Tibial nerve (tissue), 4 donors: ENCODE measurements around the gene FBXL22. TPM values are rescaled to one million over a fixed set of nuclear protein-coding genes. Genes with fewer than 3 reads are reported as not detected.

Experiments
- DNase-seq, 2 donors: peaks; one replicate each; pipeline ENCODE4 v3.0.0-alpha.2; 2019; ENCODE audit warnings: low spot score in 2 of 2
- H3K27ac ChIP-seq, 4 donors: fragments of 200-600 bp; sonication (generic) in 3 of 4; one replicate each; pipeline ENCODE4 v1.5.1; 2017 to 2019; ENCODE audit warnings: mild to moderate bottlenecking in 1 of 4
- H3K27me3 ChIP-seq, 2 donors: fragments of 200-600 bp; sonication (generic) in 1 of 2; one replicate each; pipeline versions ENCODE4 v1.5.1 to v1.6.0; 2017 to 2019
- H3K36me3 ChIP-seq, 3 donors: fragments of 200-600 bp; sonication (generic); one replicate each; pipeline ENCODE4 v1.5.1; 2018 to 2019
- H3K4me1 ChIP-seq, 4 donors: fragments of 200-600 bp; sonication (generic) in 3 of 4; one replicate each; pipeline ENCODE4 v1.5.1; 2017 to 2019
- H3K4me3 ChIP-seq, 4 donors: fragments of 200-600 bp; sonication (generic) in 3 of 4; one replicate each; pipeline ENCODE4 v1.5.1; 2017 to 2019; ENCODE audit warnings: mild to moderate bottlenecking in 1 of 4, moderate library complexity in 1 of 4
- H3K9me3 ChIP-seq, 4 donors: fragments of 200-600 bp; sonication (generic) in 3 of 4; one replicate each; pipeline ENCODE4 v1.5.1; 2017 to 2019
- CTCF ChIP-seq, 5 experiments: fragments of 200-600 bp in 3 of 5; fragments of 450-650 bp in 2 of 5; sonication (generic) in 3 of 5; IDR thresholded peaks; one replicate each; pipeline ENCODE4 v1.5.1; 2016 to 2019; ENCODE audit warnings: antibody characterized with exemption in 5 of 5, mild to moderate bottlenecking in 3 of 5, moderate library complexity in 2 of 5
- EP300 ChIP-seq, 2 donors: sonication (generic); formaldehyde crosslinking; IDR thresholded peaks; one replicate each; pipeline ENCODE4 v1.6.1; 2017; ENCODE audit warnings: antibody characterized with exemption in 2 of 2, mild to moderate bottlenecking in 1 of 2
- POLR2A ChIP-seq, 2 donors: fragments of 450-650 bp; IDR thresholded peaks; one replicate each; pipeline ENCODE4 v1.6.1; 2017; ENCODE audit warnings: antibody characterized with exemption in 2 of 2, mild to moderate bottlenecking in 2 of 2, moderate library complexity in 2 of 2
- WGBS, 2 donors: methylation state at CpG; one replicate each; pipeline ENCODE4 v1.1.5; 2018; 5-methylcytosine and 5-hydroxymethylcytosine counted together
- total RNA-seq, 4 donors: library from RNA; depleted of rRNA; stranded (reverse); fragments of >200 nt; gene quantifications; one replicate each; pipeline ENCODE4 v1.1.0, GENCODE V29; 2016

The FBXL22 gene
- total RNA-seq, 4 donors from 2014 or later, result 0.63 to 2.8 (median 2.7) TPM; not detected in 1

- Histone ChIP-seq H3K9me3 (no peaks in the 10 kb centered on the region), H3K27me3 (no peaks in the 10 kb centered on the region), H3K27ac (peak overlapping the region; percentile 43 to 92 (median 84)), H3K4me3 (peak overlapping the region; percentile 59 to 91 (median 65)), H3K36me3 (peaks cover 0 to 7% (median 0%) of the 10 kb centered on the region in 3 donors), H3K4me1 (peaks cover 0 to 66% (median 19%) of the 10 kb centered on the region in 4 donors)
- TF ChIP-seq EP300 (IDR thresholded peaks at IDR 0.05), result no peak
- no peak for TF ChIP-seq POLR2A (IDR thresholded peaks at IDR 0.05)
- TF ChIP-seq CTCF (IDR thresholded peaks at IDR 0.05), result no peak
- 21 to 37% methylated on average over 9 of the region's 9 CpGs for WGBS, 2 donors
- no peak for DNase-seq
These were observed 4.6 kb downstream of the FBXL22 start for GRCh38 chr15:63601704-63602185.

DNA sequence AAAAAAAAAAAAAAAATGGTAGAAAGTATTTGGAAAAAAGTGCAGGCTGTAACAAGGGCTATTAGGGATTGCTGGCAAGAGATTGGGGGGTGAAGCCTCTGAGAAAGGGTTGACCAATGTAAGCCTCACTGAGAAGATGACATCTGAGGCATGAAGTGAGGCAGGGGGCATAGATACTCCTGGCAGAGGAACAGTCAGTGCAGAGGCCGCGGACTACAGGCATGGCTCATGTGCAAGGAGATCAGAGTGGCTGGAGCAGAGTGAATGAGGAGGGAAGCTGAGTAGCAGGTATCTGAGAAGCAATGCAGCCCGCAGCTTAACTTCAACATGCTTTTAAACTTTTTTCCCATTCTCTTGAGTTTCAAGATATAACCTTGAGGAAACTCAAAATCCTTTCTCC lies 5.4 kb downstream of the FBXL22 start:
- H3K4me3 ChIP-seq, result no peak overlapping the region
- no peak overlapping the region for H3K27ac ChIP-seq
- DNase-seq, result no peak
- no peaks in the 10 kb centered on the region for H3K27me3 ChIP-seq
- H3K36me3 ChIP-seq, result peaks cover 0 to 16% (median 0%) of the 10 kb centered on the region in 3 donors
- TF ChIP-seq POLR2A (IDR thresholded peaks at IDR 0.05), result no peak
- TF ChIP-seq CTCF (IDR thresholded peaks at IDR 0.05), result no peak
- no peak for TF ChIP-seq EP300 (IDR thresholded peaks at IDR 0.05)
- WGBS, 2 donors, result 77% methylated on average over 3 of the region's 3 CpGs
- H3K9me3 ChIP-seq, result no peaks in the 10 kb centered on the region
- peaks cover 0 to 58% (median 16%) of the 10 kb centered on the region in 4 donors for H3K4me1 ChIP-seq

DNA sequence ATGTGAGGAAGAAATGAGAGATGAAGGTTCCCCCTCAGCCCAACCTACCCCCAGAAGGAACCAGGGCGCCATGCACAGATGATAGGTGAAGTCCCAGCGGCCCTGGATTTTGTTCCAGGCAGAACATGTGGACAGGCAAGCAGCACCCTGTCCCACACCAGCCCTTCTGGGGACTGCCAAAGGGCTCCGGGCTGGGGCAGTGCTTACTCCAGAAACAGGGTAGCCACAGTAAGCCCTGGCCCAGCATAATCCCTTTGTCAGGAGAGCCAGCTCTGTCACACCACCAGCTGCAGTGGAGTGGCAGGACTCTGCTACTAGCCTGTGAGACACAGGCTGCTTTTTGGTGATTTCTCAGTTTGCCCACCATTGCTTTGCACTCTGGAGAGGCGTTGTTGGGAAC lies 6.3 kb downstream of the FBXL22 start:
- Histone ChIP-seq H3K27me3 (no peaks in the 10 kb centered on the region), H3K36me3 (peaks cover 0 to 25% (median 0%) of the 10 kb centered on the region in 3 donors), H3K4me3 (no peak overlapping the region), H3K4me1 (peaks cover 0 to 48% (median 14%) of the 10 kb centered on the region in 4 donors), H3K9me3 (no peaks in the 10 kb centered on the region), H3K27ac (peak overlapping the region in 1 of 4 donors; percentile 19)
- DNase-seq, result no peak
- TF ChIP-seq CTCF (IDR thresholded peaks at IDR 0.05) (no peak), EP300 (IDR thresholded peaks at IDR 0.05) (no peak), POLR2A (IDR thresholded peaks at IDR 0.05) (no peak)
- 79 to 81% methylated on average over 4 of the region's 4 CpGs for WGBS, 2 donors

GRCh38 chr15:63604281-63604680 lies 7.1 kb downstream of the FBXL22 start:
- Histone ChIP-seq H3K4me3 (no peak overlapping the region), H3K4me1 (peaks cover 0 to 41% (median 11%) of the 10 kb centered on the region in 4 donors), H3K9me3 (no peaks in the 10 kb centered on the region), H3K36me3 (peaks cover 0 to 33% (median 0%) of the 10 kb centered on the region in 3 donors), H3K27ac (no peak overlapping the region), H3K27me3 (no peaks in the 10 kb centered on the region)
- 97% methylated on average over 2 of the region's 2 CpGs for WGBS, 2 donors
- no peak for TF ChIP-seq EP300 (IDR thresholded peaks at IDR 0.05)
- no peak for TF ChIP-seq POLR2A (IDR thresholded peaks at IDR 0.05)
- DNase-seq, result no peak

GRCh38 chr15:63605036-63605435 lies 7.8 kb downstream of the FBXL22 start:
- no peak overlapping the region for H3K4me3 ChIP-seq
- no peak overlapping the region for H3K27ac ChIP-seq
- no peaks in the 10 kb centered on the region for H3K27me3 ChIP-seq
- TF ChIP-seq POLR2A (IDR thresholded peaks at IDR 0.05), result no peak
- TF ChIP-seq EP300 (IDR thresholded peaks at IDR 0.05), result no peak
- TF ChIP-seq CTCF (IDR thresholded peaks at IDR 0.05), result no peak
- no peaks in the 10 kb centered on the region for H3K9me3 ChIP-seq
- no peak for DNase-seq
- H3K36me3 ChIP-seq, result peaks cover 0 to 37% (median 0%) of the 10 kb centered on the region in 3 donors
- WGBS, 2 donors, result 77 to 94% methylated on average over 3 of the region's 3 CpGs
- H3K4me1 ChIP-seq, result peaks cover 0 to 34% (median 8%) of the 10 kb centered on the region in 4 donors
